Osteoblast (primary cell): ENCODE results near the gene ZBTB44. TPM values are rescaled to one million over a fixed set of nuclear protein-coding genes. Genes with fewer than 3 reads are reported as not detected.
"Not testable (repeated sequence)": the region's sequence is repeated elsewhere in the genome, so short reads cannot be mapped to it uniquely, and the experiment has no call there.

ENCODE experiments used
- DNase-seq: peaks from one replicate; pipeline ENCODE4 v3.0.0; 2011; ENCODE audit warnings: low spot score, mixed read lengths; ENCODE audit not compliant: insufficient read length; ENCODE audit errors: missing footprints
- H2AFZ ChIP-seq: 2 replicates; pipeline ENCODE4 v1.6.0; 2011; ENCODE audit warnings: mild to moderate bottlenecking, low read length
- H3K27ac ChIP-seq: 2 replicates; pipeline ENCODE4 v1.5.1; 2011; ENCODE audit warnings: mild to moderate bottlenecking, low read depth, low read length, moderate library complexity
- H3K27me3 ChIP-seq: 2 replicates; pipeline ENCODE4 v1.6.0; 2012; ENCODE audit warnings: mild to moderate bottlenecking, control low read depth, inconsistent platforms, low read length, moderate library complexity; ENCODE audit not compliant: insufficient read depth
- H3K36me3 ChIP-seq: 2 replicates; pipeline ENCODE4 v1.5.1; 2011; ENCODE audit warnings: mild to moderate bottlenecking, low read length, control low read depth, moderate library complexity; ENCODE audit not compliant: insufficient read depth
- H3K4me1 ChIP-seq: 2 replicates; pipeline ENCODE4 v1.5.1; 2011; ENCODE audit warnings: mild to moderate bottlenecking, low read length, control low read depth, moderate library complexity; ENCODE audit not compliant: insufficient read depth
- H3K4me2 ChIP-seq: 2 replicates; pipeline ENCODE4 v1.6.0; 2011; ENCODE audit warnings: mild to moderate bottlenecking, low read length; ENCODE audit not compliant: insufficient read depth
- H3K4me3 ChIP-seq: fragments of 200-600 bp; sonication (generic); 3 replicates; pipeline ENCODE4 v1.5.1; 2012; ENCODE audit warnings: mild to moderate bottlenecking, low read length, inconsistent platforms; ENCODE audit not compliant: insufficient read depth
- H3K79me2 ChIP-seq: 2 replicates; pipeline ENCODE4 v1.6.0; 2012; ENCODE audit warnings: mild to moderate bottlenecking, low read length, control low read depth, inconsistent platforms; ENCODE audit not compliant: insufficient read depth
- H3K9me3 ChIP-seq: 2 replicates; pipeline ENCODE4 v1.5.1; 2011; ENCODE audit warnings: low read depth, low read length, control low read depth
- H4K20me1 ChIP-seq: 2 replicates; pipeline ENCODE4 v1.6.0; 2012; ENCODE audit warnings: mild to moderate bottlenecking, low read length, control low read depth; ENCODE audit not compliant: insufficient read depth
- total RNA-seq: library from RNA; depleted of rRNA; stranded (reverse); fragments of >200 nt; gene quantifications from 2 replicates; pipeline ENCODE4 v1.2.3, GENCODE V29; 2012
- TF ChIP-seq, protein P1 (sequence below): IDR thresholded peaks from 2 replicates; pipeline ENCODE4 v1.5.1; 2011; ENCODE audit warnings: mild to moderate bottlenecking, low read depth, low read length, moderate library complexity; ENCODE audit errors: extremely low read depth

ZBTB44 gene
- total RNA-seq, 1 donor = 50.3 TPM

GRCh38 chr11:130282111-130282510 lies 32.6 kb downstream of the ZBTB44 start:
- Histone ChIP-seq H3K79me2 (no peaks in the 10 kb centered on the region), H4K20me1 (no peaks in the 10 kb centered on the region), H3K4me2 (no peak overlapping the region), H3K36me3 (no peaks in the 10 kb centered on the region), H3K9me3 (no peaks in the 10 kb centered on the region), H3K27ac (no peak overlapping the region), H3K4me1 (no peaks in the 10 kb centered on the region), H3K4me3 (no peak overlapping the region), H2AFZ (no peak overlapping the region), H3K27me3 (no peaks in the 10 kb centered on the region)
- DNase-seq = no peak
- TF ChIP-seq, protein P1, sequence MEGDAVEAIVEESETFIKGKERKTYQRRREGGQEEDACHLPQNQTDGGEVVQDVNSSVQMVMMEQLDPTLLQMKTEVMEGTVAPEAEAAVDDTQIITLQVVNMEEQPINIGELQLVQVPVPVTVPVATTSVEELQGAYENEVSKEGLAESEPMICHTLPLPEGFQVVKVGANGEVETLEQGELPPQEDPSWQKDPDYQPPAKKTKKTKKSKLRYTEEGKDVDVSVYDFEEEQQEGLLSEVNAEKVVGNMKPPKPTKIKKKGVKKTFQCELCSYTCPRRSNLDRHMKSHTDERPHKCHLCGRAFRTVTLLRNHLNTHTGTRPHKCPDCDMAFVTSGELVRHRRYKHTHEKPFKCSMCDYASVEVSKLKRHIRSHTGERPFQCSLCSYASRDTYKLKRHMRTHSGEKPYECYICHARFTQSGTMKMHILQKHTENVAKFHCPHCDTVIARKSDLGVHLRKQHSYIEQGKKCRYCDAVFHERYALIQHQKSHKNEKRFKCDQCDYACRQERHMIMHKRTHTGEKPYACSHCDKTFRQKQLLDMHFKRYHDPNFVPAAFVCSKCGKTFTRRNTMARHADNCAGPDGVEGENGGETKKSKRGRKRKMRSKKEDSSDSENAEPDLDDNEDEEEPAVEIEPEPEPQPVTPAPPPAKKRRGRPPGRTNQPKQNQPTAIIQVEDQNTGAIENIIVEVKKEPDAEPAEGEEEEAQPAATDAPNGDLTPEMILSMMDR = no peak

GRCh38 chr11:130281341-130281740 lies 33.4 kb downstream of the ZBTB44 start:
- not testable (repeated sequence) for H2AFZ ChIP-seq, H3K4me1 ChIP-seq, H3K9me3 ChIP-seq, DNase-seq, H3K4me2 ChIP-seq, H3K79me2 ChIP-seq, H3K4me3 ChIP-seq, H3K27ac ChIP-seq, H3K36me3 ChIP-seq, H4K20me1 ChIP-seq, H3K27me3 ChIP-seq

DNA sequence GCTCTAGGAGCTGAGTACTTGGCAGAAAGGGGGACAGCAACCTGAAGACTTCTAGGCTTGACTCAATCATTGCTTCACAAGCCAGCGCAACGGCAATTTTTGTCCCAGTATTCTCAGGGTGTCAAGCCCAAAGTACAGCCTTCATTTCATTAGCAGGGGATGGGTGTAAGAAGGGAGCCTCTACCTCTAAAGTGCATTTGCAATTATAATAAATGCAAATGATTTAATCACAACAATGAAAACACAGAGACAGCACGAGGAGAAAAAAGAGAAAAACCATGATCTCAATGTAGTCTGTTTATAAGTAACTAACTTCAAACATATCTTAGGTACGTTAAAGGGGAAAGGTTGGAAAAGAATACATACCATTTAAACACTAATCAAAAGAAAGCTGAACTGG lies 34.7 kb downstream of the ZBTB44 start:
- TF ChIP-seq, protein P1 = no peak
- Histone ChIP-seq H3K4me3 (no peak overlapping the region), H3K79me2 (no peaks in the 10 kb centered on the region), H3K27ac (no peak overlapping the region), H3K4me1 (no peaks in the 10 kb centered on the region), H2AFZ (no peak overlapping the region), H4K20me1 (no peaks in the 10 kb centered on the region), H3K9me3 (no peaks in the 10 kb centered on the region), H3K27me3 (no peaks in the 10 kb centered on the region), H3K36me3 (no peaks in the 10 kb centered on the region), H3K4me2 (no peak overlapping the region)
- no peak for DNase-seq

- TF ChIP-seq, protein P1 = no peak
- no peak overlapping the region for H3K4me3 ChIP-seq
- no peak overlapping the region for H3K4me2 ChIP-seq
- no peaks in the 10 kb centered on the region for H3K79me2 ChIP-seq
- no peaks in the 10 kb centered on the region for H4K20me1 ChIP-seq
- H3K27ac ChIP-seq = no peak overlapping the region
- no peak overlapping the region for H2AFZ ChIP-seq
- H3K27me3 ChIP-seq = no peaks in the 10 kb centered on the region
- H3K9me3 ChIP-seq = no peaks in the 10 kb centered on the region
- no peaks in the 10 kb centered on the region for H3K4me1 ChIP-seq
- no peaks in the 10 kb centered on the region for H3K36me3 ChIP-seq
- DNase-seq = no peak
These were observed 36.0 kb downstream of the ZBTB44 start for GRCh38 chr11:130278745-130279144.
